ENCODE measurements around the gene PTPRCAP.

PTPRCAP gene

DNA sequence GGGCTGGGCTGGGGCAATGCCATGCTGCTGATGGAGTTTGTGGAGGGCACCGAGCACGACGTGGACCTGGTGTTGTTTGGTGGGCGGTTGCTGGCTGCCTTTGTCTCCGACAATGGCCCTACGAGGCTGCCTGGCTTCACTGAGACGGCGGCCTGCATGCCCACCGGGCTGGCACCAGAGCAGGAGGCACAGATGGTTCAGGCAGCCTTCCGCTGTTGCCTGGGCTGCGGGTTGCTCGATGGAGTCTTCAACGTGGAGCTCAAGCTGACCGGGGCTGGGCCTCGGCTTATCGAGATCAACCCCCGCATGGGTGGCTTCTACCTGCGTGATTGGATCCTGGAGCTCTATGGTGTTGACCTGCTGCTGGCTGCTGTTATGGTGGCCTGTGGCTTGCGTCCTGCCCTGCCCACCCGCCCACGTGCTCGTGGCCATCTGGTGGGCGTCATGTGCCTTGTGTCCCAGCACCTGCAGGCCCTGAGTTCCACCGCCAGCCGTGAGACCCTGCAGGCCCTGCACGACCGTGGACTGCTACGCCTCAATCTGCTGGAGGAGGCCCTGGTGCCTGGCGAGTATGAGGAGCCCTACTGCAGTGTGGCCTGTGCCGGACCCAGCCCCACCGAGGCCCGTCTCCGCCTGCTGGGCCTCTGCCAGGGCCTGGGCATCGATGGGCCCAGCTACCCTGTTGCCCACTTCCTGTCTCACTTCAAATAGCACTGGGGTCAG, 13.4 kb downstream of the PTPRCAP start:
- DNase-seq = no peak

DNA sequence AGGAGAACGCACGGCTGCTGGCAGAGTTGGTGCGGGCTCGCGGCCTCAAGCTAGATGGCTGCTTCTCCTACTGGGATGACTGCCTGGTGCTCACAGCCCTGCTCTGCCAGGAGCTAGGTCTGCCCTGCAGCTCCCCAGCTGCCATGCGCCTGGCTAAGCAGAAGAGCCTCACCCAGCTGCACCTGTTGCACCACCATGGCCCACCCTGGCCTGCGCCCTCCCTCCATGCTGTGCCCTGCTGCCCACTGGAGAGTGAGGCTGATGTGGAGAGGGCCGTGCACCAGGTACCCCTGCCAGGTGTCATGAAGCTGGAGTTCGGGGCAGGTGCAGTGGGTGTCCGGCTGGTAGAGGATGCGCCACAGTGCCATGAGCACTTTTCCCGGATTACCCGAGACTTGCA, 14.0 kb downstream of the PTPRCAP start:
- DNase-seq = no peak

DNA sequence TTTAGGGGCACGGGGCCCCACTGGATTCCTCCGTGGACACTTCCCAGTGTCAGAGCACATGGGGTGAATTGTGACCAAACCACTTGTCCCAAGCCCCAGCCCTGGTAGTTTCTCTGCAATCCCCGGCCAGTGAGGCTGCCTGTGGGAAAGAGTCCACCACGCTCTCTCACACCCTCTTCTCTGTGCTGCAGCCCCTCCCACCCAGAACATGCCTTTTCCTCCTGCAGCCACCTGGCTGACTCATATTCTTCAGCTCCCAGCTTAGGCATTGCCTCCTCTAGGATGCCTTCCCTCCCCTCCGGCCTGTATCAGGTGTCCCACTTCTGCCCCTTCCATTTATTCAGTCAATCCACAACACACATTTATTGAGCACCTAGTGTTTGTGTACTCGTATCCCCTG, 14.6 kb downstream of the PTPRCAP start:
- DNase-seq = peak in 1 of 2 experiments; percentile 35

DNA sequence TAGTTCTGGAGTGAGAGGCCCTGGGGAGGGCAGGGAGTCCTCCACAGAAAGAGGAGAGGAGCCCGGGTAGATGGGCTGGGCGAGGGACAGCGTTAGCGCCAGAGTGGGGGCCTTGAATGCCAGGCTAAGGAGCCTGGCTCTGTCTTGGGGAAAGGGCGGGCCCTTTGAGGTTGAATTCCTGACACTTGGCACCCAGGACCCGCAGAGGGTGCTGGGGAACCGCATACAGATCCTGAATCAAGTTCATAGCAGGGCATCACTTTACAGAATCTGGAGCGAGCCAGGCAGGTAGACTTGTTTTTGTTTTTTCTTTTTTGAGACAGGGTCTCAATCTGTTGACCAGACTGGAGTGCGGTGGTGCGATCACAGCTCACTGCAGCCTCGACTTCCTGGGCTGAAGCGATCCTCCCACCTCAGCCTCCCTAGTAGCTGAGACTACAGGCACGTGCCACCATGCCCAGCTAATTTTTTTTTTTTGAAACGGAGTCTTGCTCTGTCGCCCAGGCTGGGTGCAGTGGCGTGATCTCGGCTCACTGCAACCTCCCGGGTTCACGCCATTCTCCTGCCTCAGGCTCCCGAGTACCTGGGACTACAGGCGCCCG, 16.0 kb downstream of the PTPRCAP start:
- peak in 1 of 2 experiments; percentile 55 for DNase-seq

DNA sequence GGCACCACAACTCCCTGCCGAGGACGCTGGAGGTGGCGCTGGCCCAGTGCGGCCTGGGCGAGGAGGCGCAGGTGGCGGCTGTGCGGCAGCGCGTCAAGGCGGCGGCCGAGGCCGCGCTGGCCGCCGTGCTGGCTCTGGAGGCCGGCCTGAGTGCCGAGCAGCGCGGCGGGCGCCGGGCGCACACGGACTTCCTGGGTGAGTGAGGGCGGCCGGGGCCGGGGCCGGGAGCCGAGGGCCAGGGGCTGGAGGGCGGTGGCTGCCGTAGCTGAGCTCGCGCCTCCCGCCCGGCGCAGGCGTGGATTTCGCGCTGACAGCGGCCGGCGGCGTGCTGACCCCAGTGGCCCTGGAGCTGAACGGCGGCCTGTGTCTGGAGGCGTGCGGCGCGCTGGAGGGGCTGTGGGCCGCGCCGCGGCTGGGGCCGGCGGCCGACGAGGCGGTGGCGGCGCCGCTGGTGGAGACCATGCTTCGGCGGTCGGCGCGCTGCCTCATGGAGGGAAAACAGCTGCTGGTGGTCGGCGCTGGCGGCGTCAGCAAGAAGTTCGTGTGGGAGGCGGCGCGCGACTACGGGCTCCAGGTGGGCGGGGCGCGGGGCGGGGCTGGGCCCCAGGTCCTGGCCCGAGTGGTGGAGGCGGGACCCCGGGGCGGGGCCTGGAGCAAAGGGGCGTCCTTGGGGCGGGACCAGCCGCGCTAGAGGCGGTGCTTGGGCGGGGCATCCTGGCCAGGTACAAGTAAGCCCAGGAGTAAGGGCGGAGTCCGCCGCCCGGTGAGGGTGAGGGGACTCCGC, 16.6 kb downstream of the PTPRCAP start:
- DNase-seq = peak; percentile 90 to 94

DNA sequence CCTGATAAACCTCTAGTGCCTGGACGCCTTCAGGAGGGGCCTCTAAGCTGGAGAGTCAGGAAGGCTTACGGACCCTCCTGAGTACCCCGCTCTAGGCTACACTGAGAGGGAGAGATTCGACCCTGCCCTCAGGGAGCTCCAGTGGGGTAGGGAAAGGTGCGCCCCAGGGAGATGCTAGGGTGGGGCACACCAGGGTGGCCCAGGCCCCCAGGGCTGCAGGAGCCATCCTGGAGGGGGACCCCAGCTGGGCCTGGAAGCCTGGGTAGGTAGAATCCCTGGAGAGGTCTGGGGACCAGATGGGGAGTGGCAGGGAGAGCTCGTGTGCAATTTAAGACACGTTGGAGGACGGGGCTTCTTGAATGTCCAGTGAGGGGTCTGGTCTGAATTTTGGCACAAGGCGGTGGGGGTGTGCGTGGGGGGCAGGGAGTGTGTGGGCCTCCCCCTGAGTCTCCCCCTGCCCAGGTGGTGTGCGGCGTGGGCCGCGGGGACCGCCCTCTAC, 17.3 kb downstream of the PTPRCAP start:
- no peak for DNase-seq

DNA sequence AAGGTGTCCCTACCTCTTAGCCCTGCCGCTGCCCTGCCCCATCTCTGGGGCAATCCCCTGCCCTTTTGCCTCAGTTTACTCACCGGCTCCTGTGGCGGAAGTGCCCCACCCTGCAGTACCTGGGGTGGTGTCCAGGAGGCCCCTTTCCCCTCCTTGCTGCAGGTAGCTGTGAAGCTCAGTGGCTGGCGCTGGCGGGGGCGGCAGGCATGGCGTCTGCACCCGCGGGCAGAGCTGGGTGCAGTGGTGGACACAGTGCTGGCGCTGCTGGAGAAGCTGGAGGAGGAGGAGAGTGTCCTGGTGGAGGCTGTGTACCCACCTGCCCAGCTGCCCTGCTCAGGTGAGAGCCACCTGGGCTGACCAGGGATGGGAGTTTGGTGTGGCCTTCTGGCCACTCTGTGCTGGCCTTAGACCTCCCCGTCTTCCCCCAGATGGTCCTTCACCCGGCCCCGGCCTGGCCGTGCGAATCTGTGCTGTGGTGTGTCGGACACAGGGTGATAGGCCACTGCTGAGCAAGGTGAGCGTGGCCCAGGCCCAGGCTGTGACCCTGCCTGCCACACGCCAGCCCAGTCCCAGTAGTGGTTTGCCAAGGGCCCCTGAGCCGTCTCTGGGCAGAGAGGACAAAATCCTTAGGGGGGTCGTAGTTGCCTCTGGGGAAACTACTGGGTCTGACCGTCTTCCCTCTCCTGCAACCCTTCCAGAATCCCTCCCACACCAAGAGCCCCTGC, 18.0 kb downstream of the PTPRCAP start:
- no peak for DNase-seq

DNA sequence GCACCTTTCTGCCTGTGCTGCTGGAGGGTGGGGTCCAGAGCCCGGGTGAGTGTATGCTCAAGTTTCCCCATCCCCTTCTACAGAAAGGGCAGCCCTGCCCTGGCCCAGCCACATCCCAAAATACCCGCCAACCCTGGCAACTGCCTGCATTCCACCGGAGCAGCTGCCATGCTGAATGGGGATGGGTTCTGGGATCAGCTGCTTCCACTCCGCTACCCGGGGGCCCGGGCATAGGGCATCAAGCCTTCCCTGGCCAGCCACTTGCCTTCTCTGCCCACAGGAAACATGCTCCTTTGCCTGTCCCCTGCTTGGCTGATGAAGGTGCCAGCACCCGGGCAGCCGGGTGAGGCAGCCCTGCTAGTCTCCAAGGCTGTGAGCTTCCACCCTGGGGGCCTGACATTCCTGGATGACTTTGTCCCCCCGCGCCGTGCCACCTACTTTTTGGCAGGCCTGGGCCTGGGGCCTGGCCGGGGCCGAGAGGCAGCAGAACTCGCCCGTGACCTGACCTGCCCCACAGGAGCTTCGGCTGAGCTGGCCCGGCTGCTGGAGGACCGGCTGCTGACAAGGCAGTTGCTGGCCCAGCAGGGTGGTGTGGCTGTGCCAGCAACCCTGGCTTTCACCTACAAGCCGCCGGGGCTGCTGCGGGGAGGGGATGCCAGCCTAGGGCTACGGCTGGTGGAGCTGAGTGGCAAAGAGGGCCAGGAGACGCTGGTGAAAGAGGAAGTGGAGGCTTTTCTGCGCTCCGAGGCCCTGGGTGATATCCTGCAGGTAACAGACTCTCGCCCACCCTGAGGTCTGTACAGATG, 18.8 kb downstream of the PTPRCAP start:
- no peak for DNase-seq

DNA sequence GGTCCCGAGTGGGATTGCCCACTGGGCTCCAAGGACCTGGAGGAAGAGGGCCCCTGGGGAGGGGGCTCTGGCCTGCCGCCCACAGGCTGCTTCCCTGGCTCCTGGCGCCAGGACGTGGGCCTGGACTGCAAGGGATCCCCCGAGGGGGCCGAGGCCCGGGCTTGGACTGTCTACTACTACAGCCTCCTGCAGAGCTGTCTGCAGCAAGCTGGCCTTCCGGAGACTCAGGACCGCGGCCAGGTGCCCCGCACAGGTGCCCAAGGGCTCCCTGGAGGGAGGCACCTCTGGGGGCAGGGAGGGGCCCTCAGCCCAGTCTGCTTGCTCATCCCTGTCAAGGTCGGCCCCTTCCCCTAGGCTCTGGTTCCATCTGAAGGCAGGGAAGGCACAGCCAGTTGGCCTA, 20.1 kb downstream of the PTPRCAP start:
- DNase-seq = no peak

DNA sequence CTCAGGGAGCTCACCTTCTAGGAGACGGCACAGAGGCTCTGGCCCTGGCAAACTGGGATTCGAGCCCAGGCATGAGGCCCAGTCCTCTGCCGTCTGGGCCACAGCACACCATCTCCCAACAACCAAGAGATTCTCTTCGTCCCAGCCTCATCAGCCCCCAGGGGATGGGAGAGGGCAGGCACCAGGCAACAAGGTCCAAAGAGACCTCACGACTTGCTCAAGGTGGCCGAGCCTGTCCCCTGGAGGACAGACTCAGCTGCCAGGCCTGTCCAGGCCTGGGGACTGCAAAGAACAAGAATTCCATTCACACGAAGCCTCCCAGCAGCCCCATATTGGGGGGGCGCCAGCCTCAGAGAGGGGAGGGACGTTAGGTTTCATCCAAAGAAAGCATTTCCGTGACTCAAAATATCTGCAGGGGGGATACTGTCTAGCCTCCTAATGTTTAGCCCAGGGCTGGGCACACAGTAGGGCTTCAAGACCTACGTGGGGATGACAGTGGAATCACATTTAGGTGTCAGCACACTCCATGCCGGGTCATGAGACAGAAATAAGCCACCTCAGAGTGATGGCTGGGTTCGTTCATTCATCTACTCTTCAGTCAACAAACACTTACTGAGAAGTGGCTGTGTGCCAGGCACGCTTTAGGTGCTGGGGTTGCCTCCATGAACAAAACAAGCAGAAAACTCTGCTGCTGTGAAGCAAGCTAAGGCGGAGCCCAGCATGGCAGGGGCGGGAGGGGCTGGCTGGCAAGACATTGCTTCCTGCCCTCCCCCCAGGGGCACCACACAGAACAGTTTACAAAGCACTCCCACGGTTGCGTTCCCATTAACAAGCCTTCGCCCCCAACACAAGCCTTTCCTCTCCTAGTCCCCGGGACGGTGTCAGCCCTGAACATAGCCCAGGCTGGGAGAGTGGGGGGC, 20.8 kb downstream of the PTPRCAP start:
- DNase-seq = peak; percentile 67 to 79

DNA sequence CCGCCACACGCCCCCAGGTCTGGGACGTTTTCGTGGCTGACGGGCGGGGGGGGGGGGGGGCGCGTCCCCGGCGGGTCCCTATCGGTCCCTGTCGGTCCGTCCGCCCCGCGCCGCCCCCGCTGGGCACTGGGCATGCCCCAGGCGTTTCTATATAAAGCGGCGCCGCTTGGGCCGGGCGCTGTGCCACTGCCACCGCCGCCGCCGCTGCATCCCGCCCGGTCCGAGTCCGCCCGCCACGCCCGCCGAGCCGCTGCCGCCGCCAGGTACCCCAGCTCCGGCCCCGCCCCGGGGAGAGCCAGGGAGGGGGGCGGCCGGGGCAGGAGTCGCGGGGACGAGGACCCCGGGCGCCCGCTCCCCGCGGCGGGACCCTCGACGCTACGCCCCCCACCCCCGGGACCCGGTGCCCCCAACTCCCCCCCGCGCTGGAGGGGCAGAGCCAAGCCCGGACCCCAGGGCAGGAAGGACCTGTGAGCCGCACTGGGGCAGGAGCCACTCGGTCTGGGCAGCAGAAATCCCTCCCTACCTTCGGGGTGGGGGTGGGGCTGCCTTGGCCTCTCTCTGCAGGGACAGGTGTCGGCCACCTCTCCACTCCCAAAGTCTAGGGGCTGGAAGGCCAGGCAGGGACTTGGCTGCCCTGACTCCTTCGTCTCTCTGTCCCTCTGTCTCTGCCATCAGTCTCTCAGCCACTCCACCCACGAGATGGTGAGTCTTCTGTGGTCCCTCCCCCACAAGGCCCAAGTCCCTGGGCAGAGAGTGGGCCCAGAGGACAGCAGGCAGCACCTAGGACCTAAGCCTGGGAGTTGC, 21.8 kb downstream of the PTPRCAP start, which contains the start of gene CARNS1:
Gene CARNS1 (plus strand): TSS at position 178 of the 804 bp plus-strand sequence. CDS start 522 bp downstream, at position 700.
- no peak for DNase-seq

DNA sequence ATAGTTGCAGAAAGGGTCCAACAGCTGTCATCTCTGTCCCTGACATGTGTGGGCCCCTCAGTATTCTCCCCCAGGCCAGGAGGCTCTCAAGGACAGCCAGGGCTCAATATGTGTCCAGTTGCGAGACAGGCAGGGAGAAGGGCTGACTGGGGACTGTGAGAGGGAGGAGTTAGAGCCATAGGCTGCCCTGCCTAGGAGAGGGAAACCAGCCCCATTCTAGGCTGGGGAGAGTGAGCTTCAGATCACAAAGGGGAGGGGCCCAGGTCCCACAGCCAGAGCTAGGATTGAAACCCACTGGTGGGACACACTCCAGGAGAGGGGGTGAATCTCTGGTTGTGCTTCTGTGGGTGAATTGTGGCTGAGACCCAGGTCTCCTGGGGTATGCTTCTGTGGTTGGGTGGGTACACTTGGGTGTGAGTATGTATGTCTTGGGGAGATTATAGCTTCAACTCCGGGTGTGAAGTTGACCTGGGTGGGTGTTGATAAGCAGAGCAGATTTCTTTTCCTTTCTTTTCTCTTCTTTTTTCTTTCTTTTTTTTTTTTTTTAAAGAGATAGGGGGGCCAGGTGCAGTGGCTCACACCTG, 24.1 kb downstream of the PTPRCAP start:
- DNase-seq = no peak

DNA sequence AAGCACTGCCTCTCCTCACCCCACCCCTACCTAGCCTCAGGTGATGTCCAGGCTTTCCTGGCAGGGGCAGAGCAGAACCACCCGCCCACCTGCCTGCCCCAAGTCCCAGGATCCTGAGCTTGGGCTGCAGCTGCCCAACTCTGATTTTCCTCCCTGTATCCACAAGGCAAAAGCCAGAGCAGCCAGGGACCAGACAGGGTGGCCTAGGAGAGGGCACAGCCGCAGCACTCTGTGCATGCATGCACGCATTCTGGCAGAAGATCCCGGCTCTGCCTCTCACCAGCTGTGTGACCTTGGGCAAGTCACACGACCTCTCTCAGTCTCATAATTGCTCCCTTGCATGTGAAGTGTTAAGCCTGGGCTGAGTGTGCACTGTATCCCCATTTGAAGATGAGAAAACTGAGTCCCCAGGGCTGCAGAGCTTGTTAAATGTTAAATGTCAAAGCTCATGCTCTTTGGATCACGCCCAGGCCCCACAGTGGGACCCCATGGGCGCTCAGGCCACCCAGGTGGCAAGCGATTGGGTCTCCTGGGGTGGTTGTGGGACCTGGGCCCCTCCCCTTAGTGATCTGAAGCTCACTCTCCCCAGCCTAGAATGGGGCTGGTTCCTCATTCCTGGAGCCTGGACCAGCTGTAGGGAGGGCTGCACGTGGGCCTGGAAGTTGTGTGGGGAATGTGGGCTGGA, 24.8 kb downstream of the PTPRCAP start:
- no peak for DNase-seq

DNA sequence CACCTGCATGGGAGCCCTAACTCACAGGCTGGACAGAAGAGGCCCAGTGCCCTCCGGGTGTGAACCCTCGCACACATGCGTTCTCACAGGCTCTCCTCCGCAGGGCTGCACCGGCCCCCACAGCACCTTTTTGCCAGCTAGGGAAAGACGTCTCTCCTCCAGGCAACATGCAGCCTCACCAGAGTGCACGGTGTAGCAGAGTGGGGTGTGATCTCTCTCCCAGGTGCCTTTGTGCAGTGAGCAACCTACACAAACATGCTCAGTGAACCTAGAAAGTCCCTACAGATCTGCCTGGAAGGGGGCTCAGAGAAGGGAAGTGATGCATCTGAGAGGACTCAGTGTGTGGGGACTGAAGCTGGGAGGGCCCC, 25.7 kb downstream of the PTPRCAP start:
- no peak for DNase-seq

DNA sequence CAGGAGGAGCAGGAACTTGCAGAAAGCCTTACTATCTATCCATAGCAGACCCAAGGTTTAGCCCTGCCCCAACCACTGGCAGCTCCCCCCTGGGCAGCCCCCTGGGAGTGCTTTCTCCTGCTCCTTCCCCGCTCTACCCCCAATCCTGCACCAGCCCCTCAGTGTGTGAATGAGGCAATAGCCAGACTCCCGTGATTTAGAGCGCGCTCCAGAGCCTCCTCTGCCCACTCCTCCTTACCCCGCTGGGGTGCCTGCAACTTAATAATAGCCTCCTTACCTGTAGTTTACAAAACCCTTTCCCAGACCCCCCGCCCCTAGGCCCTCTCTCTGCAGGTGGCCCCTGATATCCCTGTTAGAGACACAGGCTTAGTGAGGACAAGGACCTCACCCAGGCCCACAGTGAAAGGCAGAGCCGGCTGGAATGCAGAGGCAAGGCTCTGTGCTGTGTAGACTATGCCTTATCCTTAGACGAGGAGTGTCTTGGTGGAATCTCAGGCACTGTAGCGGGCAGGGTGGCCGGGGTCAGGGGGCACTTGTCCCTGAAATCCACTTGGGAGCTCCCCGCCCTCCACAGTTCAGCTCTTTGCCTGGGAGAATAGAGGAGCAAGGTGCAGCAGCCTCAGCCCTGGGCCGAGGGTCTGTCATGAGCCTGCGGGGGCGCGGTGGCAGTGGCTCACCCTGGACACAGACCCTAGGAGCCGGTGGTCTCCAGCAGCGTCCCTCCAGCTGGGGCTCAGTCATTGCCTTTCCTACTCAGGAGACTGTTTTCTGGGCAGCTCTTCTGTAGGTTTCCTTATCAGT, 26.3 kb downstream of the PTPRCAP start:
- DNase-seq = no peak

DNA sequence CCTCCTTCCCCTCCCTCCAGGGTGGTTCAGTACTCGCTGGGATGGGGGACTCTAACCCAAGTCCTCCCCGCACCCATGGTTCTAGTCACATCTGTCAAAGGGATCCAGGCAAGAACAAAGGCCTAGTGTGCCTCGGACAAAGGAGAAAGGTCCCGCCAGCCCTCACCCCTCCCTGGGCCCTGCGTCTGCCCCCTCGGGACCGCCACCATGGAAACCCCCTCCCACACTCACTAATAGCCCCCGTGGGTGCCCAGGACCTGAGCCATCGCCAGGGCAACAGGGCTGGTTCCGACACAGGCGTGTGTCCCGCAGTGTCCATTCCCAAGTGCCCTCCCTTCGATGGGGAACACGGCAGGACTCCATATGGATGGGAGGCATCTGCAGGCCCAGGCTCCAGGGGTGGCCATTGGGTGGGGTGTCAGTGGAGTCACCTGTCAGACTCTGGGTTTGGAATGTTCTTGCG, 27.1 kb downstream of the PTPRCAP start:
- DNase-seq = no peak

DNA sequence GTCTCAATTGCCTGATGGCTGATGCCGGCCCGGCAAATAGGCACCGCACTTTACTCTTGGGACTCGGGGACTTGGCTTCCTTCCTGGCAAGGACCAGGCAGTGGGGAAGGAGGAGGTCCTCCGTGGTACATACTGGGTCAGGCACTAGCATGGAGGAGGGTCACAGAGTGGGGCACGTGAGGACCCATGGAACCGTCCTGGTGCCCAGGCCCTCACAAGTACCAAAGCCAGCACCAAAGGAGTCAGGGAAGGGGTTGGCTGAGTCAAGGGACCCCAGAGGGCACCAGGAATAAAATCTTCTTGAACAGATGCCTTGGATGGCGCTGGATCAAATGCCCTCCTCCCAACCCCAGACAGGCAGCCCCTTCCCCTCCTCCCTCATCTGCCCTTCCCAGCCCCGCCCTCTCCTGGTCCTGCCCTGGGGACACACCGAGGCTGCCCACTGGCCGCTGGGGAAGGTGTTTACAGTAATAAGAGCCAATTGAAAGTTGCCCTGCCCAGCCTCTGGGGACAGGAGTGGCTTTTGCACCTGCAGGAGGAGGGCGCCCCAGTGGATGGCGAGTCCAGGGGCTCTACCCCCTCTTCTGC, 27.6 kb downstream of the PTPRCAP start:
- peak; percentile 49 to 57 for DNase-seq

DNA sequence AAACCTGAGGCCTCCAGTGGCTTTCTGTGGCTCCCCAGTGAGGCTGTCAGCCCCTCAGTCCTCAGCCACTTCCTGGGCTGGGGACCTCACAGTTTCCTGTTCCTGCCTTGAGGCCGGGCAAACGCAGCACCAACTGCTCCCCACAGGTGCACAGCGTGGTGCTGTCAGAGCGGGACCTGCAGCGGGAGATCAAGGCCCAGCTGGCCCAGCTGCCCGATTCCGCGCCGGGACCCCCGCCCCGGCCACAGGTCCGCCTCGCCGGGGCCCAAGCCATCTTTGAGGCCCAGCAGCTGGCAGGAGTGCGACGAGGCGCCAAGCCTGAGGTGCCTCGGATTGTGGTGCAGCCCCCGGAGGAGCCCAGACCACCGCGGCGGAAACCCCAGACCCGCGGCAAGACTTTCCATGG, 28.2 kb downstream of the PTPRCAP start:
- no peak for DNase-seq

All from SHP77 (cell line).